Spleen (tissue), 7 donors: Measurements from ENCODE around the gene VSTM2L.

Experiments
- CTCF ChIP-seq, 11 experiments: fragments of 200-600 bp in 7 of 11; fragments of 450-650 bp in 4 of 11; sonication (generic) in 4 of 11; IDR thresholded peaks in 8 of 11; conservative IDR thresholded peaks in 3 of 11; 1 replicate in 7 of 11; 2 replicates in 4 of 11; pipeline versions ENCODE4 v1.4.0 to v1.8.0; 2016 to 2021; ENCODE audit warnings: antibody characterized with exemption in 11 of 11, inconsistent platforms in 4 of 11, mild to moderate bottlenecking in 1 of 11
- POLR2AphosphoS5 ChIP-seq, 3 donors: sonication (generic); formaldehyde crosslinking; IDR thresholded peaks; one replicate each; pipeline ENCODE4 v1.5.1; 2017; ENCODE audit warnings: antibody characterized with exemption in 3 of 3
- donor health status: DM: no; HTN: no; CAD: no; lungs with moderate emphysema.
- donor health status: DM: no; HTN: no; CAD: no.
- donor health status: DM: no; HTN: no; CAD: no.

GRCh38 chr20:37979021-37979985 is 76.4 kb downstream of the VSTM2L start:
- TF ChIP-seq CTCF (IDR thresholded peaks at IDR 0.05 in 8 of 11, conservative IDR thresholded peaks at IDR 0.05 in 3 of 11): no peak
- no peak for TF ChIP-seq POLR2AphosphoS5 (IDR thresholded peaks at IDR 0.05)
